B cell (primary cell): ENCODE results near the gene CNST. TPM values are rescaled to one million over a fixed set of nuclear protein-coding genes. Genes with fewer than 3 reads are reported as not detected.

Experiments used
- ATAC-seq: fragments of 200-7000 bp; cut with Tn5 transposase; one replicate; pipeline ENCODE4 v1.10.0; 2021; ENCODE audit warnings: low read depth, mild to moderate bottlenecking, moderate number of reproducible peaks, moderate library complexity
- CTCF ChIA-PET: fragments of 350-600 bp; sonication (Branson Sonifier 250); formaldehyde crosslinking; loops from one replicate; lab custom pipeline; 2021; ENCODE audit warnings: antibody characterized with exemption, inconsistent platforms; lab: Charles Lee
- POLR2A ChIA-PET: fragments of 350-600 bp; sonication (Branson Sonifier 250); formaldehyde crosslinking; loops from one replicate; lab custom pipeline; 2021; ENCODE audit warnings: antibody characterized with exemption; lab: Charles Lee
- DNase-seq: peaks from one replicate; pipeline ENCODE4 v3.0.0; 2013
- H2AFZ ChIP-seq: 2 replicates; pipeline ENCODE4 v1.6.1; 2012; ENCODE audit warnings: mild to moderate bottlenecking, low read depth, low read length; ENCODE audit not compliant: insufficient read depth, poor library complexity, severe bottlenecking
- H3K27ac ChIP-seq, 2 donors: 1 replicate in 1 of 2; 2 replicates in 1 of 2; pipeline ENCODE4 v1.5.1; 2012 to 2013; ENCODE audit warnings: low read length in 2 of 2, mild to moderate bottlenecking in 2 of 2, moderate library complexity in 1 of 2
- H3K27me3 ChIP-seq, 4 experiments: fragments of 200-600 bp in 1 of 4; sonication (generic) in 1 of 4; replicated peaks in 1 of 4; 1 replicate in 2 of 4; 2 replicates in 2 of 4; pipeline versions ENCODE4 v1.6.1 to v1.7.0; 2013 to 2016; ENCODE audit warnings: low read length in 3 of 4, mild to moderate bottlenecking in 2 of 4, mixed read lengths in 1 of 4, moderate library complexity in 1 of 4; ENCODE audit not compliant: insufficient read depth in 4 of 4, control insufficient read depth in 3 of 4; ENCODE audit errors: control extremely low read depth in 1 of 4
- H3K36me3 ChIP-seq, 2 experiments: replicated peaks in 1 of 2; 1 replicate in 1 of 2; 2 replicates in 1 of 2; pipeline versions ENCODE4 v1.6.1 to v1.7.1; 2013; ENCODE audit warnings: low read length in 1 of 2; ENCODE audit not compliant: insufficient read depth in 2 of 2, control insufficient read depth in 1 of 2; ENCODE audit errors: control extremely low read depth in 1 of 2, extremely low read depth in 1 of 2
- H3K4me1 ChIP-seq, 2 donors: fragments of 200-600 bp in 1 of 2; sonication (generic) in 1 of 2; 1 replicate in 1 of 2; 2 replicates in 1 of 2; pipeline versions ENCODE4 v1.5.1 to v1.6.1; 2013 to 2017; ENCODE audit warnings: low read length in 2 of 2; ENCODE audit not compliant: control insufficient read depth in 2 of 2, insufficient read depth in 2 of 2
- H3K4me2 ChIP-seq: replicated peaks from 2 replicates; pipeline ENCODE3; 2012; ENCODE audit warnings: mild to moderate bottlenecking, low read depth, low read length; ENCODE audit not compliant: poor library complexity, severe bottlenecking
- H3K4me3 ChIP-seq, 5 experiments: fragments of 200-600 bp in 1 of 5; sonication (generic) in 1 of 5; 1 replicate in 3 of 5; 2 replicates in 2 of 5; pipeline versions ENCODE4 v1.5.1 to v1.7.0; 2011 to 2016; ENCODE audit warnings: low read length in 4 of 5, mild to moderate bottlenecking in 4 of 5, low read depth in 2 of 5, control low read depth in 1 of 5, moderate library complexity in 1 of 5; ENCODE audit not compliant: insufficient read depth in 1 of 5; ENCODE audit errors: control extremely low read depth in 1 of 5, extremely low read depth in 1 of 5
- H3K79me2 ChIP-seq: fragments of 200-600 bp; sonication (generic); one replicate; pipeline ENCODE4 v1.6.0; 2016; ENCODE audit warnings: low read length; ENCODE audit not compliant: control insufficient read depth, insufficient read depth
- H3K9ac ChIP-seq: fragments of 200-600 bp; sonication (generic); 2 replicates; pipeline ENCODE4 v1.6.1; 2017; ENCODE audit warnings: mild to moderate bottlenecking, low read length, moderate library complexity
- H3K9me3 ChIP-seq, 3 donors: one replicate each; pipeline versions ENCODE4 v1.6.1 to v1.7.1; 2013; ENCODE audit warnings: low read length in 2 of 3; ENCODE audit not compliant: control insufficient read depth in 2 of 3, insufficient read depth in 1 of 3; ENCODE audit errors: control extremely low read depth in 1 of 3
- H4K20me1 ChIP-seq: 2 replicates; pipeline ENCODE4 v1.6.0; 2012; ENCODE audit warnings: mild to moderate bottlenecking, low read length; ENCODE audit not compliant: insufficient read depth, control insufficient read depth, poor library complexity, severe bottlenecking
- H3K27ac Mint-ChIP-seq: one replicate; pipeline ENCODE4 v1.8.0; 2021; ENCODE audit warnings: mixed read lengths
- H3K27me3 Mint-ChIP-seq: one replicate; pipeline ENCODE4 v1.8.0; 2021; ENCODE audit warnings: mixed read lengths
- H3K4me1 Mint-ChIP-seq: one replicate; pipeline ENCODE4 v1.8.0; 2021; ENCODE audit warnings: mixed read lengths
- H3K4me3 Mint-ChIP-seq: one replicate; pipeline ENCODE4 v1.8.0; 2021; ENCODE audit warnings: mixed read lengths
- H3K9me3 Mint-ChIP-seq: one replicate; pipeline ENCODE4 v1.8.0; 2022; ENCODE audit warnings: mixed read lengths; ENCODE audit not compliant: insufficient read depth
- EZH2 ChIP-seq: IDR thresholded peaks from 2 replicates; pipeline ENCODE4 v1.6.1; 2012; ENCODE audit warnings: borderline replicate concordance, low read depth, mild to moderate bottlenecking, moderate library complexity, low read length; ENCODE audit not compliant: insufficient read depth, poor library complexity, severe bottlenecking
- WGBS: methylation state at CpG from one replicate; pipeline ENCODE4 v1.1.5; 2013; ENCODE audit warnings: missing lambda C conversion rate; ENCODE audit not compliant: insufficient coverage; 5-methylcytosine and 5-hydroxymethylcytosine counted together
- intact Hi-C: fragments of 100-400 bp; cut with micrococcal nuclease; formaldehyde crosslinking; loops from one replicate; pipeline ENCODE4 v1.10.0; 2022
- polyA plus RNA-seq: library from polyadenylated mRNA; depleted of rRNA; stranded (reverse); fragments of >200 nt; gene quantifications from 2 replicates; pipeline ENCODE4 v1.2.3, GENCODE V29; 2012
- total RNA-seq, 2 donors: library from RNA; stranded (reverse); fragments of 120-200 nt in 1 of 2; gene quantifications; 1 replicate in 1 of 2; 2 replicates in 1 of 2; pipeline versions ENCODE4 v1.2.3 to v1.2.4, GENCODE V29; 2013 to 2022
- TF ChIP-seq, protein P1 (sequence below): fragments of 200-600 bp; IDR thresholded peaks from one replicate; pipeline ENCODE4 v1.8.0; 2022; ENCODE audit warnings: antibody characterized with exemption, mild to moderate bottlenecking

The CNST gene
- total and polyA plus RNA-seq, 2 donors (not counting 1 experiment from before 2014, with no cell fraction given): 26.9 to 54.0 TPM

DNA sequence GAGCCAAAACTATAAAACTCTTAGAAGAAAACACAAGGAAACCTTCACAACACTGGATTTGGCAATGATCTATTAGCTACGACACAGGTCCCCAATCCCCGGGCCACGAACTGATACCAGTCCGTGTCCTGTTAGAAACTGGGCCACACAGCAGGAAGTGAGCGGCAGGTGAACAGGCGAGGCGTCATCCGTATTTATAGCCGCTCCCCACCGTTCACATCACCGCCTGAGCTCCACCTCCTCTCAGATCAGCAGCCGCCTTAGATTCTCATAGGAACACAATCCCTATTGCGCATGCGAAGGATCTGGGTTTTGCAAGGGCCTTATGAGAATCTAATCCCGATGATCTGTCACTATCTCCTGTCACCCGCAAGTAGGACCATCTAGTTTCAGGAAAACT lies 12.1 kb upstream of the CNST start:
- Histone ChIP-seq H2AFZ (no peak overlapping the region), H3K9me3 (no peaks in the 10 kb centered on the region), H3K36me3 (peaks cover 13 to 64% of the 10 kb centered on the region in 2 experiments), H3K9ac (no peak overlapping the region), H3K4me3 (no peak overlapping the region), H3K27me3 (no peaks in the 10 kb centered on the region), H3K79me2 (peaks cover 54% of the 10 kb centered on the region), H3K27ac (no peak overlapping the region), H4K20me1 (peaks cover 15% of the 10 kb centered on the region), H3K4me2 (no peak overlapping the region), H3K4me1 (no peaks in the 10 kb centered on the region)
- no peaks in the 10 kb centered on the region for H3K9me3 Mint-ChIP-seq
- 97% methylated on average over 12 of the region's 16 CpGs for WGBS
- DNase-seq (no peak), ATAC-seq (no peak)
- peaks cover 1% of the 10 kb centered on the region for H3K4me1 Mint-ChIP-seq
- no peak overlapping the region for H3K27ac Mint-ChIP-seq
- intact Hi-C loops: no loop called here
- CTCF ChIA-PET: interaction anchor here (1.2 kb wide), 1 partner anchor 9 kb away, joined by 3 read pairs; no protein-coding TSS in a partner anchor
- H3K4me3 Mint-ChIP-seq: no peak overlapping the region
- TF ChIP-seq EZH2: no peak
- TF ChIP-seq, protein P1, sequence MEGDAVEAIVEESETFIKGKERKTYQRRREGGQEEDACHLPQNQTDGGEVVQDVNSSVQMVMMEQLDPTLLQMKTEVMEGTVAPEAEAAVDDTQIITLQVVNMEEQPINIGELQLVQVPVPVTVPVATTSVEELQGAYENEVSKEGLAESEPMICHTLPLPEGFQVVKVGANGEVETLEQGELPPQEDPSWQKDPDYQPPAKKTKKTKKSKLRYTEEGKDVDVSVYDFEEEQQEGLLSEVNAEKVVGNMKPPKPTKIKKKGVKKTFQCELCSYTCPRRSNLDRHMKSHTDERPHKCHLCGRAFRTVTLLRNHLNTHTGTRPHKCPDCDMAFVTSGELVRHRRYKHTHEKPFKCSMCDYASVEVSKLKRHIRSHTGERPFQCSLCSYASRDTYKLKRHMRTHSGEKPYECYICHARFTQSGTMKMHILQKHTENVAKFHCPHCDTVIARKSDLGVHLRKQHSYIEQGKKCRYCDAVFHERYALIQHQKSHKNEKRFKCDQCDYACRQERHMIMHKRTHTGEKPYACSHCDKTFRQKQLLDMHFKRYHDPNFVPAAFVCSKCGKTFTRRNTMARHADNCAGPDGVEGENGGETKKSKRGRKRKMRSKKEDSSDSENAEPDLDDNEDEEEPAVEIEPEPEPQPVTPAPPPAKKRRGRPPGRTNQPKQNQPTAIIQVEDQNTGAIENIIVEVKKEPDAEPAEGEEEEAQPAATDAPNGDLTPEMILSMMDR: no peak
- no peaks in the 10 kb centered on the region for H3K27me3 Mint-ChIP-seq
- POLR2A ChIA-PET: interaction anchor here (0.6 kb wide), 1 partner anchor 10 kb away, joined by 3 read pairs; no protein-coding TSS in a partner anchor

GRCh38 chr1:246558041-246558440 lies 8.2 kb upstream of the CNST start:
- Mint-ChIP-seq H3K4me1 (peaks cover 5% of the 10 kb centered on the region), H3K27me3 (no peaks in the 10 kb centered on the region), H3K4me3 (no peak overlapping the region), H3K9me3 (no peaks in the 10 kb centered on the region), H3K27ac (no peak overlapping the region)
- no peaks in the 10 kb centered on the region for H3K4me1 ChIP-seq
- H3K9me3 ChIP-seq: no peaks in the 10 kb centered on the region
- no peaks in the 10 kb centered on the region for H3K27me3 ChIP-seq
- ATAC-seq (no peak), DNase-seq (no peak)
- no peak for TF ChIP-seq EZH2
- TF ChIP-seq, protein P1: no peak
- H3K4me2 ChIP-seq: no peak overlapping the region
- H3K36me3 ChIP-seq: peaks cover 10 to 52% of the 10 kb centered on the region in 2 experiments
- peaks cover 73% of the 10 kb centered on the region for H3K79me2 ChIP-seq
- 100% methylated on average over 2 of the region's 2 CpGs for WGBS
- no peak overlapping the region for H3K27ac ChIP-seq
- POLR2A ChIA-PET: no interaction called here
- CTCF ChIA-PET: interaction anchor here (1.0 kb wide), 1 partner anchor 23 kb away, joined by 5 read pairs; no protein-coding TSS in a partner anchor
- H2AFZ ChIP-seq: no peak overlapping the region
- H3K4me3 ChIP-seq: no peak overlapping the region
- no peak overlapping the region for H3K9ac ChIP-seq
- intact Hi-C loops: no loop called here
- H4K20me1 ChIP-seq: peaks cover 21% of the 10 kb centered on the region
